Astrocyte (in vitro differentiated cells and primary cell): ENCODE measurements around the gene PXMP4. TPM values are rescaled to one million over a fixed set of nuclear protein-coding genes. Genes with fewer than 3 reads are reported as not detected.
A peak's percentile ranks its signal among the peaks of the same experiment; 100 is the strongest.

Source experiments
- DNase-seq: peaks from one replicate; pipeline ENCODE4 v3.0.0-alpha.2; 2010; ENCODE audit warnings: low read depth
- FAIRE-seq: peaks from 2 replicates; lab custom pipeline; 2011; peaks lifted over from hg19 to GRCh38; lab: Jason Lieb, UNC
- H2AFZ ChIP-seq: 2 replicates; pipeline ENCODE4 v1.6.0; 2012; ENCODE audit warnings: low read depth, low read length, inconsistent platforms
- H3K27ac ChIP-seq: 2 replicates; pipeline ENCODE4 v1.5.1; 2011; ENCODE audit warnings: low read depth, low read length, inconsistent platforms
- H3K27me3 ChIP-seq: 2 replicates; pipeline ENCODE4 v1.6.0; 2011; ENCODE audit warnings: low read length, inconsistent platforms; ENCODE audit not compliant: insufficient read depth
- H3K36me3 ChIP-seq: 2 replicates; pipeline ENCODE4 v1.5.1; 2011; ENCODE audit warnings: low read length, inconsistent platforms; ENCODE audit not compliant: insufficient read depth
- H3K4me1 ChIP-seq: 2 replicates; pipeline ENCODE4 v1.5.1; 2011; ENCODE audit warnings: low read length, inconsistent platforms; ENCODE audit not compliant: insufficient read depth
- H3K4me2 ChIP-seq: 2 replicates; pipeline ENCODE4 v1.6.0; 2012; ENCODE audit warnings: low read length, inconsistent platforms
- H3K4me3 ChIP-seq: 2 replicates; pipeline ENCODE4 v1.5.1; 2011; ENCODE audit warnings: low read depth, mild to moderate bottlenecking, low read length, inconsistent platforms; ENCODE audit not compliant: insufficient read depth
- H3K79me2 ChIP-seq: 2 replicates; pipeline ENCODE4 v1.6.0; 2012; ENCODE audit warnings: mild to moderate bottlenecking, low read length, inconsistent platforms; ENCODE audit not compliant: insufficient read depth
- H3K9ac ChIP-seq: 2 replicates; pipeline ENCODE4 v1.6.0; 2012; ENCODE audit warnings: mild to moderate bottlenecking, low read length, inconsistent platforms
- H3K9me3 ChIP-seq: 2 replicates; pipeline ENCODE4 v1.5.1; 2012; ENCODE audit warnings: low read depth, mild to moderate bottlenecking, low read length, inconsistent platforms; ENCODE audit not compliant: insufficient read depth
- H4K20me1 ChIP-seq: 2 replicates; pipeline ENCODE4 v1.6.0; 2012; ENCODE audit warnings: low read length, inconsistent platforms; ENCODE audit not compliant: insufficient read depth
- H3K27ac Mint-ChIP-seq: one replicate; pipeline ENCODE4 v1.8.0; 2021; ENCODE audit warnings: mild to moderate bottlenecking, mixed read lengths; ENCODE audit not compliant: unreplicated experiment
- H3K27me3 Mint-ChIP-seq: one replicate; pipeline ENCODE4 v1.8.0; 2021; ENCODE audit warnings: low read depth, mixed read lengths; ENCODE audit not compliant: unreplicated experiment
- H3K36me3 Mint-ChIP-seq: one replicate; pipeline ENCODE4 v1.8.0; 2021; ENCODE audit warnings: low read depth, mixed read lengths; ENCODE audit not compliant: unreplicated experiment
- H3K4me1 Mint-ChIP-seq: one replicate; pipeline ENCODE4 v1.8.0; 2021; ENCODE audit warnings: low read depth, mixed read lengths; ENCODE audit not compliant: unreplicated experiment
- H3K4me3 Mint-ChIP-seq: one replicate; pipeline ENCODE4 v1.8.0; 2021; ENCODE audit warnings: mild to moderate bottlenecking, moderate library complexity, mixed read lengths; ENCODE audit not compliant: unreplicated experiment
- H3K9me3 Mint-ChIP-seq: one replicate; pipeline ENCODE4 v1.8.0; 2021; ENCODE audit warnings: mild to moderate bottlenecking, mixed read lengths; ENCODE audit not compliant: unreplicated experiment
- EZH2 ChIP-seq: IDR thresholded peaks from 2 replicates; pipeline ENCODE4 v1.6.1; 2012; ENCODE audit warnings: mild to moderate bottlenecking, low read length, inconsistent platforms; ENCODE audit not compliant: insufficient read depth
- total RNA-seq: library from RNA; stranded (reverse); gene quantifications from 2 replicates; pipeline ENCODE4 v1.2.1, GENCODE V29; 2021
- TF ChIP-seq, protein P1 (sequence below): IDR thresholded peaks from 2 replicates; pipeline ENCODE4 v1.5.1; 2011; ENCODE audit warnings: low read depth, mild to moderate bottlenecking, inconsistent platforms, low read length, moderate library complexity; ENCODE audit not compliant: insufficient read depth

PXMP4 gene
- total RNA-seq, 1 donor from 2014 or later, result 1.1 TPM

DNA sequence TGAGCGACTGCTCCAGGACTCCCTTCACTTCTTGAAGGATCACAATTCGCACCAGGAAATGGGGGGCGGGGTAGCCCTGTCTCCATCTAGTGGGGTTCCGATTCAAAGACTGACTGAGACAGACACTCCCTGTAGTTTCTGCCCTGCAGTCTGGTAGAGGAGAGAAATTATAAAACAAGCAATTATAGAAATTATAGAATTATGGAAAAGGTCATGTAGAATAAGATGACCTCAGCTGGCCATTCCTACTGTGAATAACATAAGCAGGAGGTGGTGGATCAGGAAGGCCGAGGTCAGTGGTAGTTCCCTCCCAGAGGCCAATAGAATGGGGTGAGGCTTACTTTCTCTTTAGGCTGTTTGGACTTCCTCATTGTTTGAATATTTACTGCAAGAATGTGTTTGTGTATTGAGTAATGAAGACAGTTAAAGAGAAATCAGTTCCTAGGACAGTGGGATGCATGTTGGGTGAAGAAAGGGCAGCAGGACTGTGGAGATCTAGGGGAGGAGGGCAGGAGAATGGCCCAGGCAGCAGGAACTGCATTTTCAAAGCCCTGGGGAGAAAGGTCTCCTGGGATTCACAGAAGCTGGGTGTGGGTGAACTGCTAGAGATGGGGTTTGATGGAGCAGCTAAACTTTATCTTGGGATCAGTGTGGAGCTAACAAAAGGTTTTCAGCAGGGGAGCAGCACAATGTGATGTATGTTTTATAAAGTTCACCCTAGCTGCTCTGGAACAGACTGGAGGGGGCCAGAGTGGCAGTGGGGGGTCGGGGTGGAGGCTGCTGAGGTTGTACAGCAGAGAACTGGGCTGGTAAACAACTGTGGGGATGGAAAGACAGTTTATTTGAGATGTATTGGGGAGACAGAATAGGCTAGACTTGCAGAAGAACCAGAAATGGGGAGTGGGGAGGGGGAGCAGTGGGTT is 13.8 kb upstream of the PXMP4 start:
- peak overlapping the region; percentile 11 for H3K27ac Mint-ChIP-seq
- Histone ChIP-seq H3K27ac (no peak overlapping the region), H3K4me3 (no peak overlapping the region), H3K27me3 (no peaks in the 10 kb centered on the region), H3K9ac (no peak overlapping the region), H2AFZ (no peak overlapping the region), H3K79me2 (peaks cover 2% of the 10 kb centered on the region), H3K36me3 (no peaks in the 10 kb centered on the region), H4K20me1 (no peaks in the 10 kb centered on the region), H3K9me3 (peaks cover 4% of the 10 kb centered on the region), H3K4me2 (peak overlapping the region; percentile 52), H3K4me1 (peaks cover 9% of the 10 kb centered on the region)
- H3K27me3 Mint-ChIP-seq, result peaks cover 2% of the 10 kb centered on the region
- H3K9me3 Mint-ChIP-seq, result peaks cover 11% of the 10 kb centered on the region
- no peak for FAIRE-seq
- TF ChIP-seq, protein P1, sequence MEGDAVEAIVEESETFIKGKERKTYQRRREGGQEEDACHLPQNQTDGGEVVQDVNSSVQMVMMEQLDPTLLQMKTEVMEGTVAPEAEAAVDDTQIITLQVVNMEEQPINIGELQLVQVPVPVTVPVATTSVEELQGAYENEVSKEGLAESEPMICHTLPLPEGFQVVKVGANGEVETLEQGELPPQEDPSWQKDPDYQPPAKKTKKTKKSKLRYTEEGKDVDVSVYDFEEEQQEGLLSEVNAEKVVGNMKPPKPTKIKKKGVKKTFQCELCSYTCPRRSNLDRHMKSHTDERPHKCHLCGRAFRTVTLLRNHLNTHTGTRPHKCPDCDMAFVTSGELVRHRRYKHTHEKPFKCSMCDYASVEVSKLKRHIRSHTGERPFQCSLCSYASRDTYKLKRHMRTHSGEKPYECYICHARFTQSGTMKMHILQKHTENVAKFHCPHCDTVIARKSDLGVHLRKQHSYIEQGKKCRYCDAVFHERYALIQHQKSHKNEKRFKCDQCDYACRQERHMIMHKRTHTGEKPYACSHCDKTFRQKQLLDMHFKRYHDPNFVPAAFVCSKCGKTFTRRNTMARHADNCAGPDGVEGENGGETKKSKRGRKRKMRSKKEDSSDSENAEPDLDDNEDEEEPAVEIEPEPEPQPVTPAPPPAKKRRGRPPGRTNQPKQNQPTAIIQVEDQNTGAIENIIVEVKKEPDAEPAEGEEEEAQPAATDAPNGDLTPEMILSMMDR, result no peak
- no peak for TF ChIP-seq EZH2
- H3K4me3 Mint-ChIP-seq, result peak overlapping the region; percentile 5
- DNase-seq, result peak; percentile 41
- peaks cover 7% of the 10 kb centered on the region for H3K36me3 Mint-ChIP-seq
- peaks cover 12% of the 10 kb centered on the region for H3K4me1 Mint-ChIP-seq

DNA sequence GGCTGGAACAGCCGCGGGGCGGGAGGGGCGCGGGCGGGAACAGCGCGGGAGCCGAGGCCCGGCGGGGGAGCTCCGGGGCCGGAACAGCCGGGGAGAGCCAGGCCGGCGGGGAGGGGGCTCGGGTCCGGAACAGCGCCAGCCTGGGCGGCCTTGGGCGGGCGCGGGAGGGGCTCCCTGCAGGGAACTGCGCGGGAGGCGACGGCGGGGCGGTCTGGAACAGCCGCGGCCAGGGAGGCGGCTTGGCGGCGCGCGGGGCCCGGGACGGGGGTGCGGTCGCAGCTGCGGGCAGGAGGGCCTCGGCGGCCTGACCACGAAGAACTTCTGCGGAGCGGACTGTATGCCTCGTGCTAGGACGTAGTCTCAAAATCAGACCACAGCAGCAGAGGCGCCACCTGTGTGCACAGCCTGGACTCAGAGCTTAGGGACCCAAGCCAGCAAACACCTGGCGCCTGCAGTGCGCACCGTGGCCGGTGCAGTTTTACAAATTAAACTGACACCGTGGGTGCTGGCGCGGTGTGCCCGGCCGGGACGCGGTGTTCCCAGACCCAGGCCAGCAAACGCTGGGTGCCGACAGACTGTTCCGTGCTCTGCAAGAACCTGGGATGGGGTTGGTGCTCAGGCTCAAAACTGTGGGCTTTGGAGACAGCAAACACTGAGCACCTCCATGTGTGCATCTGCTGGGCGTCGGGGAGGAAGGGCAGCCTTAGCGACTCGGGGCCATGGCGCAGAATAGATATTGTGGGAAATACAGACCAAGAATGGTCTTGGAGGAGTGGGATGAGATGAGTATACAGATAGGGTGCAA is 12.3 kb upstream of the PXMP4 start:
- Mint-ChIP-seq H3K36me3 (peaks cover 7% of the 10 kb centered on the region), H3K4me3 (peak overlapping the region; percentile 79), H3K9me3 (peaks cover 8% of the 10 kb centered on the region), H3K27me3 (peaks cover 2% of the 10 kb centered on the region), H3K4me1 (peaks cover 12% of the 10 kb centered on the region), H3K27ac (peak overlapping the region; percentile 62)
- DNase-seq (peak; percentile 55), FAIRE-seq (no peak)
- H3K9ac ChIP-seq, result peak overlapping the region; percentile 70
- no peaks in the 10 kb centered on the region for H3K79me2 ChIP-seq
- H3K27me3 ChIP-seq, result no peaks in the 10 kb centered on the region
- H4K20me1 ChIP-seq, result no peaks in the 10 kb centered on the region
- TF ChIP-seq EZH2, result no peak
- TF ChIP-seq, protein P1, result no peak
- peak overlapping the region; percentile 12 for H3K27ac ChIP-seq
- H3K4me1 ChIP-seq, result peaks cover 9% of the 10 kb centered on the region
- H3K36me3 ChIP-seq, result no peaks in the 10 kb centered on the region
- peak overlapping the region; percentile 95 for H3K4me2 ChIP-seq
- peak overlapping the region; percentile 97 for H2AFZ ChIP-seq
- peaks cover 4% of the 10 kb centered on the region for H3K9me3 ChIP-seq
- H3K4me3 ChIP-seq, result peak overlapping the region; percentile 81
